Measurements from ENCODE around the gene ADGRB3. TPM values are rescaled to one million over a fixed set of nuclear protein-coding genes. Genes with fewer than 3 reads are reported as not detected.

Gene ADGRB3
- total and polyA plus RNA-seq, 2 donors (not counting 3 experiments of a cell fraction or from before 2014, with no cell fraction given) = not detected

- POLR2A ChIA-PET = no interaction called here
- no peak overlapping the region for H3K9ac ChIP-seq (replicated peaks; ENCODE audit: extremely low read depth, insufficient read depth, low read length)
- BruUV-seq (replicated peaks) = no TSS peak
- FAIRE-seq (no peak), DNase-seq (ENCODE audit: low read depth, low spot score) (no peak)
- no peaks in the 10 kb centered on the region for H4K20me1 ChIP-seq (replicated peaks; ENCODE audit: control insufficient read depth, extremely low read depth, insufficient read depth, low read length)
- H2AFZ ChIP-seq (ENCODE audit: low read depth, low read length) = no peak overlapping the region
- no peaks in the 10 kb centered on the region for H3K9me3 ChIP-seq (replicated peaks; ENCODE audit: control insufficient read depth, insufficient read depth, low read length)
- CTCF ChIA-PET = no interaction called here
- no peaks in the 10 kb centered on the region for H3K36me3 ChIP-seq (ENCODE audit: control insufficient read depth in 2 of 2, extremely low read depth in 1 of 2, insufficient read depth in 2 of 2, low read length in 2 of 2)
- H3K4me2 ChIP-seq (ENCODE audit: insufficient read depth, low read length) = no peak overlapping the region
- dilution Hi-C loops (cut with MboI; ENCODE audit: extremely low pct_ligation_motif_present, low sequenced_read_pairs) (no loop called here), intact Hi-C loops (cut with micrococcal nuclease) (loop anchor here (1.0 kb wide), 1 partner anchor 330 kb away; no protein-coding TSS in a partner anchor)
- no peaks in the 10 kb centered on the region for H3K27me3 ChIP-seq (ENCODE audit: control insufficient read depth in 2 of 2, insufficient read depth in 2 of 2, low read length in 2 of 2)
- H3K4me3 ChIP-seq (replicated peaks in 1 of 3; ENCODE audit: insufficient read depth in 1 of 3, low read depth in 1 of 3, low read length in 3 of 3) = no peak overlapping the region
- H3K9me1 ChIP-seq (replicated peaks; ENCODE audit: control insufficient read depth, extremely low read depth, insufficient read depth, low read length) = no peaks in the 10 kb centered on the region
- TF ChIP-seq JUN (IDR thresholded peaks at IDR 0.05; ENCODE audit: borderline replicate concordance, insufficient read depth, insufficient read length, low read depth) = no peak
- no peak for TF ChIP-seq GATA2 (IDR thresholded peaks at IDR 0.05; ENCODE audit: insufficient read depth, insufficient read length, low read depth, low read length)
- no peak for TF ChIP-seq POLR2A (IDR thresholded peaks at IDR 0.05; ENCODE audit: low read depth, low read length)
- TF ChIP-seq, protein P1, sequence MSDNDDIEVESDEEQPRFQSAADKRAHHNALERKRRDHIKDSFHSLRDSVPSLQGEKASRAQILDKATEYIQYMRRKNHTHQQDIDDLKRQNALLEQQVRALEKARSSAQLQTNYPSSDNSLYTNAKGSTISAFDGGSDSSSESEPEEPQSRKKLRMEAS (IDR thresholded peaks at IDR 0.05; ENCODE audit: insufficient read depth, insufficient read length) = no peak
- no peak for TF ChIP-seq FOS (IDR thresholded peaks at IDR 0.05; ENCODE audit: borderline replicate concordance, insufficient read depth, low read length)
- TF ChIP-seq MYC (IDR thresholded peaks at IDR 0.05; ENCODE audit: low read depth, low read length) = no peak
- no peak for TF ChIP-seq EZH2 (IDR thresholded peaks at IDR 0.05; ENCODE audit: borderline replicate concordance, low read depth, low read length, severe bottlenecking)
- TF ChIP-seq POLR2AphosphoS5 (IDR thresholded peaks at IDR 0.05; ENCODE audit: insufficient read depth, low read depth, low read length) = no peak
- TF ChIP-seq, protein P2, sequence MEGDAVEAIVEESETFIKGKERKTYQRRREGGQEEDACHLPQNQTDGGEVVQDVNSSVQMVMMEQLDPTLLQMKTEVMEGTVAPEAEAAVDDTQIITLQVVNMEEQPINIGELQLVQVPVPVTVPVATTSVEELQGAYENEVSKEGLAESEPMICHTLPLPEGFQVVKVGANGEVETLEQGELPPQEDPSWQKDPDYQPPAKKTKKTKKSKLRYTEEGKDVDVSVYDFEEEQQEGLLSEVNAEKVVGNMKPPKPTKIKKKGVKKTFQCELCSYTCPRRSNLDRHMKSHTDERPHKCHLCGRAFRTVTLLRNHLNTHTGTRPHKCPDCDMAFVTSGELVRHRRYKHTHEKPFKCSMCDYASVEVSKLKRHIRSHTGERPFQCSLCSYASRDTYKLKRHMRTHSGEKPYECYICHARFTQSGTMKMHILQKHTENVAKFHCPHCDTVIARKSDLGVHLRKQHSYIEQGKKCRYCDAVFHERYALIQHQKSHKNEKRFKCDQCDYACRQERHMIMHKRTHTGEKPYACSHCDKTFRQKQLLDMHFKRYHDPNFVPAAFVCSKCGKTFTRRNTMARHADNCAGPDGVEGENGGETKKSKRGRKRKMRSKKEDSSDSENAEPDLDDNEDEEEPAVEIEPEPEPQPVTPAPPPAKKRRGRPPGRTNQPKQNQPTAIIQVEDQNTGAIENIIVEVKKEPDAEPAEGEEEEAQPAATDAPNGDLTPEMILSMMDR (IDR thresholded peaks at IDR 0.05; ENCODE audit: extremely low read depth in 1 of 2, insufficient read depth in 1 of 2, low read depth in 1 of 2, low read length in 2 of 2) = no peak
- H3K79me2 ChIP-seq (ENCODE audit: control insufficient read depth, insufficient read depth, low read length) = no peaks in the 10 kb centered on the region
- no peak overlapping the region for H3K27ac ChIP-seq (ENCODE audit: insufficient read depth, low read depth, low read length)
- H3K4me1 ChIP-seq (ENCODE audit: control insufficient read depth, extremely low read depth, insufficient read depth, low read length) = no peaks in the 10 kb centered on the region
These were observed 333.2 kb downstream of the ADGRB3 start for GRCh38 chr6:68968301-68968649.
